H9 (cell line): ENCODE data around the gene MYRIP. TPM values are rescaled to one million over a fixed set of nuclear protein-coding genes. Genes with fewer than 3 reads are reported as not detected.
"Not testable (repeated sequence)": the region's sequence is repeated elsewhere in the genome, so short reads cannot be mapped to it uniquely, and the experiment has no call there.

Experiments
- DNase-seq: peaks from one replicate; pipeline ENCODE4 v3.0.0-alpha.2; 2017
- H2AFZ ChIP-seq: one replicate; pipeline ENCODE4 v1.6.1; 2013; ENCODE audit warnings: mild to moderate bottlenecking, low read length, control low read depth, moderate library complexity
- H2AK5ac ChIP-seq: 2 replicates; pipeline ENCODE4 v1.6.1; 2013; ENCODE audit warnings: low read length, control low read depth, mixed read lengths; ENCODE audit not compliant: insufficient read length
- H2BK120ac ChIP-seq: one replicate; pipeline ENCODE4 v1.6.1; 2013; ENCODE audit warnings: low read depth, mild to moderate bottlenecking, low read length, control low read depth, inconsistent platforms; ENCODE audit not compliant: poor library complexity, severe bottlenecking
- H2BK12ac ChIP-seq: 2 replicates; pipeline ENCODE4 v1.6.1; 2013; ENCODE audit warnings: low read length, control low read depth, mixed read lengths, low read depth; ENCODE audit not compliant: insufficient read length
- H2BK15ac ChIP-seq: 2 replicates; pipeline ENCODE4 v1.6.1; 2013; ENCODE audit warnings: low read depth, low read length, control low read depth
- H2BK20ac ChIP-seq: one replicate; pipeline ENCODE4 v1.6.1; 2013; ENCODE audit warnings: low read depth, mild to moderate bottlenecking, low read length, control low read depth, inconsistent platforms; ENCODE audit not compliant: poor library complexity, severe bottlenecking
- H2BK5ac ChIP-seq: 2 replicates; pipeline ENCODE4 v1.6.1; 2013; ENCODE audit warnings: low read length, control low read depth, mixed read lengths; ENCODE audit not compliant: insufficient read length
- H3K14ac ChIP-seq: 2 replicates; pipeline ENCODE4 v1.6.1; 2013; ENCODE audit warnings: low read length, control low read depth; ENCODE audit not compliant: insufficient read depth
- H3K18ac ChIP-seq: 2 replicates; pipeline ENCODE4 v1.6.1; 2013; ENCODE audit warnings: low read depth, mild to moderate bottlenecking, mixed read lengths, low read length, control low read depth; ENCODE audit not compliant: insufficient read length
- H3K23ac ChIP-seq: 2 replicates; pipeline ENCODE4 v1.6.1; 2013; ENCODE audit warnings: low read length, control low read depth, mixed read lengths, low read depth; ENCODE audit not compliant: insufficient read length
- H3K23me2 ChIP-seq: 2 replicates; pipeline ENCODE4 v1.6.1; 2013; ENCODE audit warnings: low read depth, mild to moderate bottlenecking, mixed read lengths, low read length, control low read depth; ENCODE audit not compliant: insufficient read length, poor library complexity, severe bottlenecking
- H3K27ac ChIP-seq: 2 replicates; pipeline ENCODE4 v1.5.1; 2013; ENCODE audit warnings: low read length, control low read depth, mixed read lengths, low read depth; ENCODE audit not compliant: insufficient read length
- H3K27me3 ChIP-seq: 2 replicates; pipeline ENCODE4 v1.6.1; 2013; ENCODE audit warnings: low read length, control low read depth, inconsistent platforms; ENCODE audit not compliant: insufficient read depth
- H3K4ac ChIP-seq: 2 replicates; pipeline ENCODE4 v1.6.1; 2013; ENCODE audit warnings: low read depth, mild to moderate bottlenecking, control low read depth, inconsistent platforms, low read length, moderate library complexity
- H3K4me1 ChIP-seq: 2 replicates; pipeline ENCODE4 v1.6.1; 2013; ENCODE audit warnings: low read length, control low read depth, inconsistent platforms; ENCODE audit not compliant: insufficient read depth
- H3K4me2 ChIP-seq: 2 replicates; pipeline ENCODE4 v1.6.1; 2013; ENCODE audit warnings: low read length, control low read depth, mixed read lengths; ENCODE audit not compliant: insufficient read length, insufficient read depth
- H3K56ac ChIP-seq: 2 replicates; pipeline ENCODE4 v1.6.1; 2013; ENCODE audit warnings: low read depth, mild to moderate bottlenecking, mixed read lengths, low read length, control low read depth; ENCODE audit not compliant: insufficient read length
- H3K79me1 ChIP-seq: 2 replicates; pipeline ENCODE4 v1.6.1; 2013; ENCODE audit warnings: low read depth, mild to moderate bottlenecking, moderate library complexity, low read length, control low read depth, inconsistent platforms; ENCODE audit not compliant: insufficient read depth, poor library complexity, severe bottlenecking
- H3K79me2 ChIP-seq: 2 replicates; pipeline ENCODE4 v1.6.1; 2013; ENCODE audit warnings: low read length, control low read depth, inconsistent platforms; ENCODE audit not compliant: insufficient read depth
- H3K9ac ChIP-seq: 2 replicates; pipeline ENCODE4 v1.6.1; 2013; ENCODE audit warnings: low read length, control low read depth, mixed read lengths; ENCODE audit not compliant: insufficient read length; ENCODE audit errors: extremely low read depth
- H3K9me3 ChIP-seq: one replicate; pipeline ENCODE4 v1.6.1; 2013; ENCODE audit warnings: low read depth, low read length, inconsistent platforms; ENCODE audit not compliant: control insufficient read depth
- H3T11ph ChIP-seq: one replicate; pipeline ENCODE4 v1.6.1; 2013; ENCODE audit warnings: mild to moderate bottlenecking, low read length, control low read depth, inconsistent platforms
- H4K20me1 ChIP-seq: one replicate; pipeline ENCODE4 v1.6.1; 2013; ENCODE audit not compliant: control insufficient read depth, insufficient read length, insufficient read depth
- H4K5ac ChIP-seq: 2 replicates; pipeline ENCODE4 v1.6.1; 2013; ENCODE audit warnings: low read depth, mild to moderate bottlenecking, mixed read lengths, low read length, control low read depth; ENCODE audit not compliant: insufficient read length
- H4K8ac ChIP-seq: replicated peaks from 2 replicates; pipeline ENCODE4 v1.6.1; 2013; ENCODE audit warnings: low read length, control low read depth, mixed read lengths, low read depth; ENCODE audit not compliant: insufficient read length
- H4K91ac ChIP-seq: 2 replicates; pipeline ENCODE4 v1.6.1; 2013; ENCODE audit warnings: low read depth, mild to moderate bottlenecking, moderate library complexity, mixed read lengths, low read length, control low read depth; ENCODE audit not compliant: insufficient read length
- H3K27ac Mint-ChIP-seq, 3 experiments: 2 replicates in 2 of 3; 3 replicates in 1 of 3; pipeline ENCODE4 v1.8.0; 2020 to 2021; ENCODE audit warnings: mixed read lengths in 3 of 3, mild to moderate bottlenecking in 1 of 3, moderate library complexity in 1 of 3
- H3K27me3 Mint-ChIP-seq: 2 replicates; pipeline ENCODE4 v1.8.0; 2021; ENCODE audit warnings: low read depth, mild to moderate bottlenecking, moderate library complexity, mixed read lengths
- H3K36me3 Mint-ChIP-seq, 3 experiments: 2 replicates in 2 of 3; 3 replicates in 1 of 3; pipeline ENCODE4 v1.8.0; 2020 to 2021; ENCODE audit warnings: low read depth in 3 of 3, mixed read lengths in 3 of 3; ENCODE audit not compliant: insufficient read depth in 1 of 3
- H3K4me1 Mint-ChIP-seq, 2 experiments: 2 replicates each; pipeline ENCODE4 v1.8.0; 2020; ENCODE audit warnings: mixed read lengths in 2 of 2
- H3K4me3 Mint-ChIP-seq, 2 experiments: 2 replicates in 1 of 2; 3 replicates in 1 of 2; pipeline ENCODE4 v1.8.0; 2020 to 2021; ENCODE audit warnings: mild to moderate bottlenecking in 2 of 2, mixed read lengths in 2 of 2, moderate library complexity in 1 of 2
- H3K9me3 Mint-ChIP-seq, 2 experiments: 2 replicates in 1 of 2; 3 replicates in 1 of 2; pipeline ENCODE4 v1.8.0; 2020; ENCODE audit warnings: mild to moderate bottlenecking in 2 of 2, mixed read lengths in 2 of 2, moderate library complexity in 1 of 2
- WGBS: extraction: QIAGEN DNeasy Blood & Tissue Kit; methylation state at CpG from one replicate; pipeline ENCODE4 v1.1.7; 2013; ENCODE audit warnings: missing lambda C conversion rate, low lambda C conversion rate, mixed read lengths; ENCODE audit not compliant: insufficient read length; ENCODE audit errors: extremely low coverage; 5-methylcytosine and 5-hydroxymethylcytosine counted together
- total RNA-seq: library from RNA; stranded (reverse); gene quantifications from 2 replicates; pipeline ENCODE4 v1.2.1, GENCODE V29; 2021
- TF ChIP-seq, protein P1 (sequence below): fragments of 200-600 bp; sonication (generic); conservative IDR thresholded peaks from 3 replicates; pipeline ENCODE4 v1.8.0; 2021; ENCODE audit warnings: antibody characterized with exemption, mild to moderate bottlenecking

Gene MYRIP
- total RNA-seq, 1 experiment from 2014 or later = 1.8 TPM

GRCh38 chr3:40281995-40282394, 472.6 kb downstream of the MYRIP start:
- Histone ChIP-seq H3K14ac (no peak overlapping the region), H3K56ac (no peak overlapping the region), H3K27me3 (no peaks in the 10 kb centered on the region), H3K4me2 (no peak overlapping the region), H3K4me1 (no peaks in the 10 kb centered on the region), H2BK20ac (no peak overlapping the region), H3K79me1 (no peaks in the 10 kb centered on the region), H4K5ac (no peak overlapping the region), H3K79me2 (no peaks in the 10 kb centered on the region), H4K91ac (no peak overlapping the region), H3K4ac (no peak overlapping the region), H2BK12ac (no peak overlapping the region), H4K20me1 (no peaks in the 10 kb centered on the region), H2AK5ac (no peak overlapping the region), H3K23me2 (no peaks in the 10 kb centered on the region), H2BK5ac (no peak overlapping the region), H3T11ph (no peak overlapping the region), H4K8ac (no peak overlapping the region), H2AFZ (no peak overlapping the region), H2BK15ac (no peak overlapping the region), H3K27ac (no peak overlapping the region), H3K9me3 (no peaks in the 10 kb centered on the region), H2BK120ac (no peak overlapping the region), H3K9ac (no peak overlapping the region), H3K23ac (no peak overlapping the region), H3K18ac (no peak overlapping the region)
- no CpG with 5 or more reads among the region's 2 CpGs for WGBS
- Mint-ChIP-seq H3K27ac (no peak overlapping the region), H3K4me1 (no peaks in the 10 kb centered on the region), H3K27me3 (no peaks in the 10 kb centered on the region; the same call in 1 of the 2 replicates), H3K36me3 (no peaks in the 10 kb centered on the region), H3K9me3 (no peaks in the 10 kb centered on the region; a peak in 3 of 5 replicates), H3K4me3 (no peak overlapping the region)
- DNase-seq = no peak
- TF ChIP-seq, protein P1, sequence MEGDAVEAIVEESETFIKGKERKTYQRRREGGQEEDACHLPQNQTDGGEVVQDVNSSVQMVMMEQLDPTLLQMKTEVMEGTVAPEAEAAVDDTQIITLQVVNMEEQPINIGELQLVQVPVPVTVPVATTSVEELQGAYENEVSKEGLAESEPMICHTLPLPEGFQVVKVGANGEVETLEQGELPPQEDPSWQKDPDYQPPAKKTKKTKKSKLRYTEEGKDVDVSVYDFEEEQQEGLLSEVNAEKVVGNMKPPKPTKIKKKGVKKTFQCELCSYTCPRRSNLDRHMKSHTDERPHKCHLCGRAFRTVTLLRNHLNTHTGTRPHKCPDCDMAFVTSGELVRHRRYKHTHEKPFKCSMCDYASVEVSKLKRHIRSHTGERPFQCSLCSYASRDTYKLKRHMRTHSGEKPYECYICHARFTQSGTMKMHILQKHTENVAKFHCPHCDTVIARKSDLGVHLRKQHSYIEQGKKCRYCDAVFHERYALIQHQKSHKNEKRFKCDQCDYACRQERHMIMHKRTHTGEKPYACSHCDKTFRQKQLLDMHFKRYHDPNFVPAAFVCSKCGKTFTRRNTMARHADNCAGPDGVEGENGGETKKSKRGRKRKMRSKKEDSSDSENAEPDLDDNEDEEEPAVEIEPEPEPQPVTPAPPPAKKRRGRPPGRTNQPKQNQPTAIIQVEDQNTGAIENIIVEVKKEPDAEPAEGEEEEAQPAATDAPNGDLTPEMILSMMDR = no peak

DNA sequence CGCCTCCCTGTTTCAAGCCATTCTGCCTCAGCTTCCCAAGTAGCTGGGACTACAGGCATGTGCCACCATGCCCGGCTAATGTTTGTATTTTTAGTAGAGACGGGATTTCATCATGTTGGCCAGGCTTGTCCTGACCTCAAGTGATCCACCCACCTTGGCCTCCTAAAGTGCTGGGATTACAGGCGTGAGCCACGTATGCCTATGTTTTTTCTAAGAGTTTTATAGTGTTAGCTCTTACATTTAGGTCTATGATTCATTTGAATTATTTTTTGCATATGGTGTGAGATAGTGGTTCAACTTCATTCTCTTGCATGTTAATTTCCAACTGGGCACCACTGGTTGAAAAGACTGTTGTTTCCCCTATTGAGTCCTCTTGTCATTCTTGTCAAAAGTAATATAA, 473.6 kb downstream of the MYRIP start:
- H4K8ac ChIP-seq, H3K23me2 ChIP-seq, H3K4me2 ChIP-seq, H2AK5ac ChIP-seq, H4K20me1 ChIP-seq, H3K9me3 Mint-ChIP-seq, H3K9ac ChIP-seq, H2BK20ac ChIP-seq, H2BK15ac ChIP-seq, H2BK120ac ChIP-seq, H3K23ac ChIP-seq, H3K9me3 ChIP-seq, H3K79me1 ChIP-seq, H3K18ac ChIP-seq, H3T11ph ChIP-seq, H3K4me1 ChIP-seq, H3K4ac ChIP-seq, H3K4me1 Mint-ChIP-seq, H3K27me3 Mint-ChIP-seq, H3K79me2 ChIP-seq, H3K56ac ChIP-seq, H3K27me3 ChIP-seq, H3K14ac ChIP-seq, H2BK5ac ChIP-seq, H2BK12ac ChIP-seq, H2AFZ ChIP-seq, H3K27ac Mint-ChIP-seq, H3K36me3 Mint-ChIP-seq, H3K27ac ChIP-seq, H4K91ac ChIP-seq, H3K4me3 Mint-ChIP-seq, DNase-seq, H4K5ac ChIP-seq: not testable (repeated sequence)
- no CpG with 5 or more reads among the region's 5 CpGs for WGBS
